Measurements from ENCODE around the gene TCF4. TPM values are rescaled to one million over a fixed set of nuclear protein-coding genes. Genes with fewer than 3 reads are reported as not detected.

TCF4 gene
- total and polyA plus RNA-seq, 2 donors (not counting 3 experiments of a cell fraction or from before 2014, with no cell fraction given), result 183 to 390 TPM

- ChIA-PET CTCF (interaction anchor here (1.4 kb wide), 1 partner anchor 11 kb away, joined by 6 read pairs; no protein-coding TSS in a partner anchor), POLR2A (no interaction called here)
- H3K4me3 ChIP-seq (replicated peaks in 1 of 3; ENCODE audit: insufficient read depth in 1 of 3, low read depth in 1 of 3, low read length in 3 of 3), result no peak overlapping the region
- no peaks in the 10 kb centered on the region for H3K36me3 ChIP-seq (ENCODE audit: control insufficient read depth in 2 of 2, extremely low read depth in 1 of 2, insufficient read depth in 2 of 2, low read length in 2 of 2)
- no peak overlapping the region for H2AFZ ChIP-seq (ENCODE audit: low read depth, low read length)
- peaks cover 44% of the 10 kb centered on the region for H4K20me1 ChIP-seq (replicated peaks; ENCODE audit: control insufficient read depth, extremely low read depth, insufficient read depth, low read length)
- peaks cover 48% of the 10 kb centered on the region for H3K4me1 ChIP-seq (ENCODE audit: control insufficient read depth, extremely low read depth, insufficient read depth, low read length)
- H3K79me2 ChIP-seq (ENCODE audit: control insufficient read depth, insufficient read depth, low read length), result peaks cover 87% of the 10 kb centered on the region
- no peaks in the 10 kb centered on the region for H3K27me3 ChIP-seq (ENCODE audit: control insufficient read depth in 2 of 2, insufficient read depth in 2 of 2, low read length in 2 of 2)
- no peak overlapping the region for H3K27ac ChIP-seq (ENCODE audit: insufficient read depth, low read depth, low read length)
- FAIRE-seq (no peak), DNase-seq (ENCODE audit: low read depth, low spot score) (no peak)
- H3K9ac ChIP-seq (replicated peaks; ENCODE audit: extremely low read depth, insufficient read depth, low read length), result peak overlapping the region; percentile 23
- TF ChIP-seq MYC (IDR thresholded peaks at IDR 0.05; ENCODE audit: low read depth, low read length), result no peak
- no peak for TF ChIP-seq JUN (IDR thresholded peaks at IDR 0.05; ENCODE audit: borderline replicate concordance, insufficient read depth, insufficient read length, low read depth)
- TF ChIP-seq GATA2 (IDR thresholded peaks at IDR 0.05; ENCODE audit: insufficient read depth, insufficient read length, low read depth, low read length), result no peak
- TF ChIP-seq FOS (IDR thresholded peaks at IDR 0.05; ENCODE audit: borderline replicate concordance, insufficient read depth, low read length), result no peak
- TF ChIP-seq CTCF (IDR thresholded peaks at IDR 0.05; ENCODE audit: extremely low read depth in 1 of 2, insufficient read depth in 1 of 2, low read depth in 1 of 2, low read length in 2 of 2), result no peak
- no peak for TF ChIP-seq POLR2AphosphoS5 (IDR thresholded peaks at IDR 0.05; ENCODE audit: insufficient read depth, low read depth, low read length)
- no peak for TF ChIP-seq POLR2A (IDR thresholded peaks at IDR 0.05; ENCODE audit: low read depth, low read length)
- TF ChIP-seq, protein P1, sequence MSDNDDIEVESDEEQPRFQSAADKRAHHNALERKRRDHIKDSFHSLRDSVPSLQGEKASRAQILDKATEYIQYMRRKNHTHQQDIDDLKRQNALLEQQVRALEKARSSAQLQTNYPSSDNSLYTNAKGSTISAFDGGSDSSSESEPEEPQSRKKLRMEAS (IDR thresholded peaks at IDR 0.05; ENCODE audit: insufficient read depth, insufficient read length), result no peak
- TF ChIP-seq EZH2 (IDR thresholded peaks at IDR 0.05; ENCODE audit: borderline replicate concordance, low read depth, low read length, severe bottlenecking), result no peak
- dilution Hi-C loops (cut with MboI; ENCODE audit: extremely low pct_ligation_motif_present, low sequenced_read_pairs), result no loop called here
- intact Hi-C loops (cut with micrococcal nuclease), result no loop called here
- BruUV-seq (replicated peaks), result no TSS peak
- no peaks in the 10 kb centered on the region for H3K9me3 ChIP-seq (replicated peaks; ENCODE audit: control insufficient read depth, insufficient read depth, low read length)
- peaks cover 20% of the 10 kb centered on the region for H3K9me1 ChIP-seq (replicated peaks; ENCODE audit: control insufficient read depth, extremely low read depth, insufficient read depth, low read length)
- peak overlapping the region; percentile 70 for H3K4me2 ChIP-seq (ENCODE audit: insufficient read depth, low read length)
Measured at GRCh38 chr18:55316486-55317184, 271.4 kb downstream of the TCF4 start.
